GM10266 (cell line): Measurements from ENCODE around the gene NTNG2.

Source experiments
- DNase-seq: peaks from one replicate; pipeline ENCODE4 v3.0.0; 2012; ENCODE audit errors: extremely low spot score
- CTCF ChIP-seq: IDR thresholded peaks from 2 replicates; pipeline ENCODE4 v1.5.1; 2012; ENCODE audit warnings: mild to moderate bottlenecking, low read depth; ENCODE audit not compliant: control insufficient read depth, insufficient read depth; ENCODE audit errors: missing control alignments

NTNG2 gene

GRCh38 chr9:132288361-132288760, 126.5 kb downstream of the NTNG2 start:
- no peak for TF ChIP-seq CTCF
- no peak for DNase-seq

GRCh38 chr9:132288966-132289365, 127.1 kb downstream of the NTNG2 start:
- no peak for DNase-seq

GRCh38 chr9:132293145-132293721, 131.4 kb downstream of the NTNG2 start:
- no peak for TF ChIP-seq CTCF
- no peak for DNase-seq

More at GRCh38 chr9:132288966-132289365, 127.1 kb downstream of the NTNG2 start:
- no peak for TF ChIP-seq CTCF
